ENCODE data around the gene ARHGEF6.

GRCh38 chrX:136731207-136731782 lies 49.4 kb downstream of the ARHGEF6 start:
- TF ChIP-seq, protein P1, sequence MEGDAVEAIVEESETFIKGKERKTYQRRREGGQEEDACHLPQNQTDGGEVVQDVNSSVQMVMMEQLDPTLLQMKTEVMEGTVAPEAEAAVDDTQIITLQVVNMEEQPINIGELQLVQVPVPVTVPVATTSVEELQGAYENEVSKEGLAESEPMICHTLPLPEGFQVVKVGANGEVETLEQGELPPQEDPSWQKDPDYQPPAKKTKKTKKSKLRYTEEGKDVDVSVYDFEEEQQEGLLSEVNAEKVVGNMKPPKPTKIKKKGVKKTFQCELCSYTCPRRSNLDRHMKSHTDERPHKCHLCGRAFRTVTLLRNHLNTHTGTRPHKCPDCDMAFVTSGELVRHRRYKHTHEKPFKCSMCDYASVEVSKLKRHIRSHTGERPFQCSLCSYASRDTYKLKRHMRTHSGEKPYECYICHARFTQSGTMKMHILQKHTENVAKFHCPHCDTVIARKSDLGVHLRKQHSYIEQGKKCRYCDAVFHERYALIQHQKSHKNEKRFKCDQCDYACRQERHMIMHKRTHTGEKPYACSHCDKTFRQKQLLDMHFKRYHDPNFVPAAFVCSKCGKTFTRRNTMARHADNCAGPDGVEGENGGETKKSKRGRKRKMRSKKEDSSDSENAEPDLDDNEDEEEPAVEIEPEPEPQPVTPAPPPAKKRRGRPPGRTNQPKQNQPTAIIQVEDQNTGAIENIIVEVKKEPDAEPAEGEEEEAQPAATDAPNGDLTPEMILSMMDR (IDR thresholded peaks at IDR 0.05): no peak
- no peak for TF ChIP-seq POLR2A (IDR thresholded peaks at IDR 0.05)

Data from Peyer's patch (tissue), 4 donors.